Measurements from ENCODE around the gene PLXNA4. TPM values are rescaled to one million over a fixed set of nuclear protein-coding genes. Genes with fewer than 3 reads are reported as not detected.

PLXNA4 gene
- total RNA-seq, 1 experiment from 2014 or later = 1.0 TPM

GRCh38 chr7:132526111-132526740 is 50.0 kb downstream of the PLXNA4 start:
- Histone ChIP-seq H3K36me3 (ENCODE audit: low read depth) (no peaks in the 10 kb centered on the region), H3K79me2 (ENCODE audit: low read depth) (no peaks in the 10 kb centered on the region), H3F3A (ENCODE audit: insufficient read depth, low read depth) (no peaks in the 10 kb centered on the region), H3K4me1 (replicated peaks; ENCODE audit: insufficient read depth) (no peaks in the 10 kb centered on the region), H3K27ac (no peak overlapping the region), H3K27me3 (ENCODE audit: insufficient read depth, low read depth) (peaks cover 84% of the 10 kb centered on the region), H2AFZ (no peak overlapping the region), H3K4me3 (no peak overlapping the region), H3K4me2 (no peak overlapping the region), H3K9me3 (ENCODE audit: insufficient read depth, low read depth) (no peaks in the 10 kb centered on the region), H3K9me2 (ENCODE audit: insufficient read depth) (no peaks in the 10 kb centered on the region), H4K20me1 (ENCODE audit: insufficient read depth) (no peaks in the 10 kb centered on the region)
- DNase-seq = no peak
- POLR2A ChIA-PET (ENCODE audit: unreplicated experiment) = no interaction called here
- TF ChIP-seq CTCF (conservative IDR thresholded peaks at IDR 0.05) (no peak), EZH2 (IDR thresholded peaks at IDR 0.05; ENCODE audit: low read depth) (no peak)
- CTCF ChIA-PET = no interaction called here
- intact Hi-C loops (cut with micrococcal nuclease; ENCODE audit: unreplicated experiment) = no loop called here
- BruUV-seq (replicated peaks) = no TSS peak

- Histone ChIP-seq H3K9me2 (ENCODE audit: insufficient read depth) (no peaks in the 10 kb centered on the region), H4K20me1 (ENCODE audit: insufficient read depth) (no peaks in the 10 kb centered on the region), H3K79me2 (ENCODE audit: low read depth) (no peaks in the 10 kb centered on the region), H3K27ac (no peak overlapping the region), H2AFZ (no peak overlapping the region), H3K36me3 (ENCODE audit: low read depth) (no peaks in the 10 kb centered on the region), H3K9me3 (ENCODE audit: insufficient read depth, low read depth) (no peaks in the 10 kb centered on the region), H3F3A (ENCODE audit: insufficient read depth, low read depth) (no peaks in the 10 kb centered on the region), H3K4me2 (no peak overlapping the region), H3K4me1 (replicated peaks; ENCODE audit: insufficient read depth) (no peaks in the 10 kb centered on the region), H3K27me3 (ENCODE audit: insufficient read depth, low read depth) (peaks cover 46% of the 10 kb centered on the region), H3K4me3 (no peak overlapping the region)
- BruUV-seq (replicated peaks) = no TSS peak
- intact Hi-C loops (cut with micrococcal nuclease; ENCODE audit: unreplicated experiment) = no loop called here
- ChIA-PET CTCF (no interaction called here), POLR2A (ENCODE audit: unreplicated experiment) (no interaction called here)
- no peak for DNase-seq
- no peak for TF ChIP-seq CTCF (conservative IDR thresholded peaks at IDR 0.05)
These were observed 54.8 kb downstream of the PLXNA4 start for GRCh38 chr7:132521423-132521822.

- CTCF ChIA-PET = interaction anchor here (0.7 kb wide), 1 partner anchor 576 kb away, joined by 9 read pairs; no protein-coding TSS in a partner anchor
- Histone ChIP-seq H3K4me3 (no peak overlapping the region), H3K27ac (no peak overlapping the region), H2AFZ (no peak overlapping the region), H3K4me2 (no peak overlapping the region), H3K79me2 (ENCODE audit: low read depth) (no peaks in the 10 kb centered on the region), H3K36me3 (ENCODE audit: low read depth) (no peaks in the 10 kb centered on the region), H3F3A (ENCODE audit: insufficient read depth, low read depth) (no peaks in the 10 kb centered on the region), H4K20me1 (ENCODE audit: insufficient read depth) (no peaks in the 10 kb centered on the region), H3K9me2 (ENCODE audit: insufficient read depth) (no peaks in the 10 kb centered on the region), H3K9me3 (ENCODE audit: insufficient read depth, low read depth) (no peaks in the 10 kb centered on the region), H3K27me3 (ENCODE audit: insufficient read depth, low read depth) (peaks cover 42% of the 10 kb centered on the region), H3K4me1 (replicated peaks; ENCODE audit: insufficient read depth) (no peaks in the 10 kb centered on the region)
- POLR2A ChIA-PET (ENCODE audit: unreplicated experiment) = no interaction called here
- intact Hi-C loops (cut with micrococcal nuclease; ENCODE audit: unreplicated experiment) = no loop called here
- no peak for TF ChIP-seq EZH2 (IDR thresholded peaks at IDR 0.05; ENCODE audit: low read depth)
- TF ChIP-seq CTCF (conservative IDR thresholded peaks at IDR 0.05) = no peak
- no peak for DNase-seq
- no TSS peak for BruUV-seq (replicated peaks)
These were observed 55.5 kb downstream of the PLXNA4 start for GRCh38 chr7:132520591-132521280.

Data from PC-9 (cell line).